Measurements from ENCODE around the gene MINDY2.

DNA sequence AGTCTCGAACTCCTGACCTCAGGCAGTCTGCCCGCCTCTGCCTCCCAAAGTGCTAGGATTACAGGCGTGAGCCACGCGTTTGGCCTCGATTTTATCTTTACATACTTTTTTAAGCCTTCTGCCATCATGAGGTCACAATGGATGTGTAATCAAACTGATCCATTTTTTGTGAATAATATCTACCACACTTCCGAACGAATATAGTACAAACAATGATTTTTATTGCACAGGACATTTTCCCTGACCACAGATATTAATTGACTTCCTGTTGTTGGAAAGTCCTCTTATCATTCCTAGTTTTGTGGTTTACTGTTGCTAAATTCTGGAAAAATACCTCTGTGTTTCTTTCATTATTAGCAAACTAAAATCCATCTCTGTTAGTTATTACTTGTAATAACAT is 68.9 kb downstream of the MINDY2 start:
- TF ChIP-seq CTCF (IDR thresholded peaks at IDR 0.05): no peak
- TF ChIP-seq USF2 (CRISPR knock-in tag; IDR thresholded peaks at IDR 0.05): no peak
- no peak for TF ChIP-seq NR2C2 (CRISPR knock-in tag; IDR thresholded peaks at IDR 0.05)
- TF ChIP-seq SMAD3 (CRISPR knock-in tag; IDR thresholded peaks at IDR 0.05; ENCODE audit: borderline replicate concordance): no peak
- TF ChIP-seq PREB (CRISPR knock-in tag; IDR thresholded peaks at IDR 0.05; ENCODE audit: borderline replicate concordance): no peak
- no peak for TF ChIP-seq FOXK1 (CRISPR knock-in tag; IDR thresholded peaks at IDR 0.05)
- no peak for TF ChIP-seq CREM (CRISPR knock-in tag; IDR thresholded peaks at IDR 0.05)
- TF ChIP-seq, protein P1, sequence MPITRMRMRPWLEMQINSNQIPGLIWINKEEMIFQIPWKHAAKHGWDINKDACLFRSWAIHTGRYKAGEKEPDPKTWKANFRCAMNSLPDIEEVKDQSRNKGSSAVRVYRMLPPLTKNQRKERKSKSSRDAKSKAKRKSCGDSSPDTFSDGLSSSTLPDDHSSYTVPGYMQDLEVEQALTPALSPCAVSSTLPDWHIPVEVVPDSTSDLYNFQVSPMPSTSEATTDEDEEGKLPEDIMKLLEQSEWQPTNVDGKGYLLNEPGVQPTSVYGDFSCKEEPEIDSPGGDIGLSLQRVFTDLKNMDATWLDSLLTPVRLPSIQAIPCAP (CRISPR knock-in tag; IDR thresholded peaks at IDR 0.05): no peak
- no peak for TF ChIP-seq SMAD4 (CRISPR knock-in tag; IDR thresholded peaks at IDR 0.05)
- TF ChIP-seq MAX (CRISPR knock-in tag; IDR thresholded peaks at IDR 0.05): no peak
- TF ChIP-seq, protein P2, sequence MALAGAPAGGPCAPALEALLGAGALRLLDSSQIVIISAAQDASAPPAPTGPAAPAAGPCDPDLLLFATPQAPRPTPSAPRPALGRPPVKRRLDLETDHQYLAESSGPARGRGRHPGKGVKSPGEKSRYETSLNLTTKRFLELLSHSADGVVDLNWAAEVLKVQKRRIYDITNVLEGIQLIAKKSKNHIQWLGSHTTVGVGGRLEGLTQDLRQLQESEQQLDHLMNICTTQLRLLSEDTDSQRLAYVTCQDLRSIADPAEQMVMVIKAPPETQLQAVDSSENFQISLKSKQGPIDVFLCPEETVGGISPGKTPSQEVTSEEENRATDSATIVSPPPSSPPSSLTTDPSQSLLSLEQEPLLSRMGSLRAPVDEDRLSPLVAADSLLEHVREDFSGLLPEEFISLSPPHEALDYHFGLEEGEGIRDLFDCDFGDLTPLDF (CRISPR knock-in tag; IDR thresholded peaks at IDR 0.05): no peak
- TF ChIP-seq ATF1 (CRISPR knock-in tag; IDR thresholded peaks at IDR 0.05): no peak

Data from WTC11 (cell line).